Stomach (tissue), 9 donors: ENCODE measurements around the gene CTSV. TPM values are rescaled to one million over a fixed set of nuclear protein-coding genes. Genes with fewer than 3 reads are reported as not detected.
"Not testable (repeated sequence)": the region's sequence is repeated elsewhere in the genome, so short reads cannot be mapped to it uniquely, and the experiment has no call there.

Experiments
- DNase-seq, 2 donors: peaks; one replicate each; pipeline versions ENCODE4 v3.0.0 to v3.0.0-alpha.2; 2013 to 2019
- H3K27ac ChIP-seq, 5 donors: fragments of 200-600 bp in 4 of 5; sonication (generic) in 4 of 5; one replicate each; pipeline ENCODE4 v1.5.1; 2013 to 2019; ENCODE audit warnings: mild to moderate bottlenecking in 1 of 5, moderate library complexity in 1 of 5
- H3K27me3 ChIP-seq, 3 donors: fragments of 200-600 bp; sonication (generic); one replicate each; pipeline ENCODE4 v1.5.1; 2017 to 2019; ENCODE audit warnings: mixed run types in 1 of 3
- H3K36me3 ChIP-seq, 4 donors: fragments of 200-600 bp; sonication (generic); 1 replicate in 3 of 4; 2 replicates in 1 of 4; pipeline ENCODE4 v1.5.1; 2016 to 2019
- H3K4me1 ChIP-seq, 4 donors: fragments of 200-600 bp; sonication (generic); one replicate each; pipeline ENCODE4 v1.5.1; 2016 to 2019
- H3K4me3 ChIP-seq, 4 donors: fragments of 200-600 bp; sonication (generic) in 3 of 4; one replicate each; pipeline ENCODE4 v1.5.1; 2016 to 2019; ENCODE audit warnings: mild to moderate bottlenecking in 1 of 4
- H3K9me3 ChIP-seq, 4 donors: fragments of 200-600 bp; sonication (generic); one replicate each; pipeline ENCODE4 v1.5.1; 2016 to 2019
- WGBS, 5 donors: extraction: QIAGEN DNeasy Blood & Tissue Kit in 3 of 5; methylation state at CpG; one replicate each; pipeline versions ENCODE4 v1.1.5 to v1.1.7; 2013 to 2018; 5-methylcytosine and 5-hydroxymethylcytosine counted together
- intact Hi-C: fragments of 100-400 bp; cut with DNase I; formaldehyde crosslinking; loops from one replicate; pipeline ENCODE4 v1.15.1; 2023; ENCODE audit warnings: low total_unique reads
- polyA plus RNA-seq, 3 donors: library from polyadenylated mRNA; stranded (reverse); fragments of 200-250 nt; gene quantifications; one replicate each; pipeline ENCODE4 v1.2.3, GENCODE V29; 2013
- total RNA-seq, 5 donors: library from RNA; depleted of rRNA; stranded (reverse); fragments of >200 nt; gene quantifications; one replicate each; pipeline versions ENCODE4 v1.1.0 to v1.2.3, GENCODE V29; 2014 to 2016
- donor health status: healthy with polysubstance abuse.
- donor health status: Bipolar disorder and iron deficiency.
- donor health status: healthy.

CTSV gene
- total and polyA plus RNA-seq, 8 donors, result 0.43 to 11.0 (median 6.3) TPM; not detected in 2

DNA sequence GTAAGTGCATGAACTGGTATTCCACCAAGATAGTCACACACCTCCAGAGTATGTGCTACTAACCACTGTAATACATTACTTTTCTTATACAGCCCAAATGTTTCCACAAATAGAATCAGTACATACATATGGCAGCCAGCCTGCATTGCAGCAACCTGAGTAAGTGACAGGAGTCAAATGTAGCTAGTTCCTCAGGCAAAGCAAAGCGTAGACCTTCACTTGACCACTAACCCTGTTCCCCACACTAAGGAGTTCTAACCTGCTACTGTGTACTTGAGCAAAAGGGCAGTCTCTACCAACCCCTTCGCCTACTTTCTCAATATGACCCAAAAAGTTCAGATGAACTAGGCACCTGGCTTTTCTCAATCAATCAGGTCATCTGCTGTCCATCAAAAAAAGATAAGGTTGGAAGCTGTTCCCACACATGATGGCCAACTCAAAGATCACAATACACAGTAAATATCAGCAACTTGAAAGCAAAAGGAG lies 44.4 kb downstream of the CTSV start:
- H3K27ac ChIP-seq, H3K36me3 ChIP-seq, DNase-seq, H3K27me3 ChIP-seq, intact Hi-C loops, H3K9me3 ChIP-seq, H3K4me3 ChIP-seq: not testable (repeated sequence)
- WGBS, 5 donors, result no CpG with 5 or more reads among the region's 2 CpGs
- peaks cover 0 to 15% (median 10%) of the 10 kb centered on the region in 4 donors for H3K4me1 ChIP-seq

DNA sequence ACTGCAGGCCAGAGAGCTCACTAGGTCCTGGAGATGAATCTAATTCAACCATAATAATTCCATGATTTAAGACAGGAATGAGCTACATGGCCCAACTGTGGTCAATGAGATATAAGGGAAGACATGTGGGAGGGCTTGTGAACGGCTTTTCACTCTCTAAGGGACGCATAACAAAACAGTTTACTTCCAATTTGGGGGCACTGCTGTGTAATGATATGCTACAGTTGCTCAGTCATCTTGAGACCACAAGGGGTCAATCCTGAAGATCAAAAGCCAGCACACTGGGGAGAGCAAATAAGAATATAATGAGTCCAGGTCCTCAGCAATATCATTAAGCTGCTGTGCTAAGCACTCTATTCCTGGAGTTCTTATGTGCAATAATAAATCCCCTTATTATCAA lies 46.6 kb downstream of the CTSV start:
- H3K4me3 ChIP-seq, DNase-seq, H3K27me3 ChIP-seq, H3K36me3 ChIP-seq, intact Hi-C loops, H3K9me3 ChIP-seq, H3K27ac ChIP-seq: not testable (repeated sequence)
- WGBS, 5 donors, result 69 to 87% (median 79%) methylated on average over 2 of the region's 2 CpGs; no CpG with 5 or more reads in 1 of the 5 donors
- peaks cover 0 to 18% (median 10%) of the 10 kb centered on the region in 4 donors for H3K4me1 ChIP-seq

DNA sequence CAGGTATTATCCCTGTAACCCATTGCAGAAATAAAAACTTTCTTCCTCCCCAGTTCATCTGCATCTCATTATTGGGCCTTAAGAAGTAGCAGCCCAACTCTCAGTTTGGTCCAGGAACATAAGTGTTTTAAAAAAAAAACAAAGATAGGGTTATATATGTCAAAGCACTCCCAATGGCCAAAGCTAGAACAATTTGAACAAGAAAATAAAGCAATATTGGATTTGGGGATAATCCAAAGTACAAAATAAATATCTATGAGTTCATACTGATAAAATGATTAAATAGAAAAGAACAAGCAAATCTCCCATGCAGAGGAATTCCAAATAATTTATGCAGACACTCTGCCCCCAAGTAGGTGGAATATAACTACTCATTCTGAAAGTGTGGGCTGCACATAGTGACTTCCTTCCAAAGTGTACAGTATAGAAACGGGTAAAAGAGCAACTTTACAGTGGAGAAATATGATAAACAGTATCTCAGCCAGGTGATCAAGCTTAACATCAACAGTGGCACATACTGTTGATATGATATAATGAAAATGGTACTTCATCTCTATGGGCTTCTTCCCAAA lies 49.1 kb downstream of the CTSV start:
- H3K27me3 ChIP-seq, H3K4me3 ChIP-seq, H3K27ac ChIP-seq, H3K9me3 ChIP-seq, DNase-seq, H3K36me3 ChIP-seq, intact Hi-C loops: not testable (repeated sequence)
- WGBS, 5 donors, result 18 to 83% (median 41%) methylated on average over 1 of the region's 1 CpG
- H3K4me1 ChIP-seq, result peaks cover 0 to 22% (median 10%) of the 10 kb centered on the region in 4 donors

DNA sequence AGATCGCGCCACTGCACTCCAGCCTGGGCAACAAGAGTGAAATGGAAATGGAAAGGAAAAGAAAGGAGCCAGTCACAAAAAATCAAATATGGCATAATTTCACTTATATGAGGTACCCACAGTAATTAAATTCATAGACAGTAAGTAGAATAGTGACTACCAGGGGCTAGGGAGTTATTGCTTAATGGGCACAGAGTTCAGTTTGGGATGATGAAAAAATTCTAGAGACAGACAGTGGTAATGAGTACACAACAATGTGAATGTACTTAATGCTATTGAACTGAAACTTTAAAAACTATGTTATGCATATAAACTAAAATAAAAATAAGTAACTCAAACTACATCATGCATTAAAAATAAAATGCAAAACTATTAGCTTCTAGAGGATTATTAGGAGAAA lies 54.1 kb downstream of the CTSV start:
- H3K27ac ChIP-seq, H3K9me3 ChIP-seq, H3K4me3 ChIP-seq, H3K27me3 ChIP-seq, intact Hi-C loops, H3K36me3 ChIP-seq, DNase-seq: not testable (repeated sequence)
- peaks cover 0 to 10% (median under 1%) of the 10 kb centered on the region in 4 donors for H3K4me1 ChIP-seq
- 86 to 100% (median 97%) methylated on average over 2 of the region's 2 CpGs for WGBS, 5 donors

DNA sequence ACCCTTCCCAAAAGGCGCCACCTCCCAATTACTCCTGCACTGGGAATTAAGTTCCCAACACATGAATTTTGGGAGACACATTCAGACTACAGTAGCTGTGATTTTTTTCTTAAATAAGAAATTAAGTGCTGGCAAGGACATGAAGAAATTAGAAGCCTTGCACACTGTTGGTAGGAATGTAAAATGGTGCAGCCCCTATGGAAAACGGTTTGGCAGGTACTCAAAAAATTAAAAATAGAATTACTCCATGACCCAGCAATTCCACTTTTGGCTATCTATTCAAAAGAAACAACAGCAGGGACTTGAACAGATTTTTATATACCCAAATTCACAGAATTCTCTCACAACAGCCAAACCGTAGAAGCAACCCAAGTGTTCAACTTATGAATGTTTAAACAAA lies 54.8 kb downstream of the CTSV start:
- H3K4me3 ChIP-seq, intact Hi-C loops, H3K36me3 ChIP-seq, DNase-seq, H3K4me1 ChIP-seq, H3K27ac ChIP-seq, H3K9me3 ChIP-seq, H3K27me3 ChIP-seq: not testable (repeated sequence)
- WGBS, 5 donors, result 70 to 98% (median 95%) methylated on average over 2 to 3 of the region's 3 CpGs

DNA sequence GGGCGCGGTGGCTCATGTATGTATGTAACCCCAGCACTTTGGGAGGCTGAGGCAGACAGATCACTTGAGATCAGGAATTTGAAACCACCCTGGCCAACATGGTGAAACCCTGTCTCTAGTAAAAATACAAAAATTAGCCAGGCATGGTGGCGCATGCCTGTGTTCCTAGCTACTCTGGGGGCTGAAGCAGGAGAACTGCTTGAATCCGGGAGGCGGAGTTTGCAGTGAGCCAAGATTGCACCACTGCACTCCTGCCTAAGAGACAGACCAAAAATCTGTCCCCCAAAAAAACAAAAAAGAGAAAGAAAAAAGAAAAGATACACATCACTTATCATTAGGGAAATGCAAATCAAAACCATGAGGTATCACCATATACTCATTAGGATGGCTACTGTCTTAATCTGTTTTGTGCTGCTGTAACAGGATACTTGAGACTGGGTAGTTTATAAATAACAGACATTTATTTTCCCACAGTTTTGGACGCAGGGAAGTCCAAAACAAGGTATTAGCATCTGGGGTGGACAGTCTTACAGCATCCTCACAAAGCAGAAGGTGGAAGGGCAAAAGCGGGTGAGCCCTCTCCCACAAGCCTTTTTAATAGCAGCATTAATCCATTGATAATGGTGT lies 55.3 kb downstream of the CTSV start:
- H3K9me3 ChIP-seq, H3K4me1 ChIP-seq, DNase-seq, H3K36me3 ChIP-seq, H3K27me3 ChIP-seq, H3K27ac ChIP-seq, intact Hi-C loops, H3K4me3 ChIP-seq: not testable (repeated sequence)
- 91 to 97% (median 94%) methylated on average over 7 of the region's 7 CpGs for WGBS, 5 donors

Other genes starting within 250 kb of the CTSV start
- 10 to 100 TPM; 10.7 to 32.7 (median 18.0) TPM for gene ZNF782, start 184.6 kb downstream of the CTSV start, total RNA-seq
- 10 to 100 TPM in 1 of 3 donors, 1 to 10 TPM in 2; 1.2 to 25.8 (median 1.9) TPM for gene ZNF782, start 184.6 kb downstream of the CTSV start, polyA plus RNA-seq
- not detected for gene NUTM2G, start 110.3 kb downstream of the CTSV start, total RNA-seq
- gene NUTM2G, start 110.3 kb downstream of the CTSV start, polyA plus RNA-seq, result not detected